SK-N-SH (cell line): ENCODE results near the gene NCDN. TPM values are rescaled to one million over a fixed set of nuclear protein-coding genes. Genes with fewer than 3 reads are reported as not detected.
A peak's percentile ranks its signal among the peaks of the same experiment; 100 is the strongest.

Experiments
- CTCF ChIA-PET: fragments of 300-600, 350-600 bp; formaldehyde crosslinking; extraction: SDS; loops from one replicate; lab custom pipeline; 2021; lab: Yijun Ruan, JAX
- POLR2A ChIA-PET: fragments of 350-600 bp; sonication (Branson Sonifier 250); formaldehyde crosslinking; extraction: SDS; loops from one replicate; lab custom pipeline; 2020; ENCODE audit warnings: antibody characterized with exemption, inconsistent platforms; lab: Yijun Ruan, JAX
- DNase-seq: peaks from one replicate; pipeline ENCODE4 v3.0.0; 2012
- H2AFZ ChIP-seq: fragments of 200-600 bp; sonication (generic); 2 replicates; pipeline ENCODE4 v1.8.1; 2016; ENCODE audit warnings: antibody characterized with exemption, mild to moderate bottlenecking, low read depth
- H3F3A ChIP-seq: fragments of 200-600 bp; sonication (generic); replicated peaks from 2 replicates; pipeline ENCODE3; 2016; ENCODE audit warnings: antibody characterized with exemption, mild to moderate bottlenecking; ENCODE audit not compliant: insufficient read depth
- H3K27ac ChIP-seq, 2 experiments: fragments of 200-500 bp in 1 of 2; fragments of 200-600 bp in 1 of 2; sonication (Bioruptor generic) in 1 of 2; sonication (generic), shearing (Covaris generic) in 1 of 2; 2 replicates each; pipeline versions ENCODE4 v1.5.1 to v1.6.1; 2014 to 2016; ENCODE audit warnings: low read depth in 2 of 2, inconsistent platforms in 1 of 2, low read length in 1 of 2, mild to moderate bottlenecking in 1 of 2, mixed read lengths in 1 of 2
- H3K27me3 ChIP-seq: fragments of 200-600 bp; sonication (generic), shearing (Covaris generic); 2 replicates; pipeline ENCODE4 v1.6.1; 2016; ENCODE audit warnings: mixed run types; ENCODE audit not compliant: insufficient read depth
- H3K36me3 ChIP-seq, 2 experiments: fragments of 200-500 bp in 1 of 2; fragments of 200-600 bp in 1 of 2; sonication (Bioruptor generic) in 1 of 2; sonication (generic) in 1 of 2; replicated peaks in 1 of 2; 2 replicates each; pipeline versions ENCODE3 to v1.5.1; 2014 to 2016; ENCODE audit warnings: low read length in 1 of 2, mild to moderate bottlenecking in 1 of 2; ENCODE audit not compliant: insufficient read depth in 2 of 2, control insufficient read depth in 1 of 2
- H3K4me1 ChIP-seq, 2 experiments: fragments of 200-500 bp in 1 of 2; fragments of 200-600 bp in 1 of 2; sonication (Bioruptor generic) in 1 of 2; sonication (generic), shearing (Covaris generic) in 1 of 2; 2 replicates each; pipeline versions ENCODE4 v1.5.1 to v1.6.1; 2014 to 2016; ENCODE audit warnings: low read depth in 1 of 2, low read length in 1 of 2, mixed run types in 1 of 2; ENCODE audit not compliant: insufficient read depth in 2 of 2, control insufficient read depth in 1 of 2
- H3K4me2 ChIP-seq: fragments of 200-600 bp; sonication (generic), shearing (Covaris generic); 2 replicates; pipeline ENCODE4 v1.6.1; 2017; ENCODE audit warnings: mixed run types
- H3K4me3 ChIP-seq, 2 experiments: fragments of 200-500 bp in 1 of 2; fragments of 200-600 bp in 1 of 2; sonication (Bioruptor generic) in 1 of 2; sonication (generic), shearing (Covaris generic) in 1 of 2; 2 replicates each; pipeline versions ENCODE4 v1.5.1 to v1.8.1; 2014 to 2016; ENCODE audit warnings: low read depth in 2 of 2, inconsistent platforms in 1 of 2, low read length in 1 of 2, mild to moderate bottlenecking in 1 of 2, mixed read lengths in 1 of 2, moderate library complexity in 1 of 2
- H3K79me2 ChIP-seq: fragments of 200-600 bp; sonication (generic); 2 replicates; pipeline ENCODE4 v1.8.1; 2017; ENCODE audit warnings: mild to moderate bottlenecking; ENCODE audit not compliant: insufficient read depth
- H3K9ac ChIP-seq: fragments of 200-600 bp; sonication (generic); 2 replicates; pipeline ENCODE4 v1.6.1; 2017; ENCODE audit warnings: mixed run types
- H3K9me2 ChIP-seq: fragments of 200-600 bp; sonication (generic); 2 replicates; pipeline ENCODE4 v1.6.1; 2017; ENCODE audit warnings: mixed run types
- H3K9me3 ChIP-seq: fragments of 200-600 bp; sonication (generic); 2 replicates; pipeline ENCODE4 v1.6.1; 2017; ENCODE audit warnings: mixed run types, mild to moderate bottlenecking, moderate library complexity
- H4K20me1 ChIP-seq: fragments of 200-600 bp; sonication (generic); 2 replicates; pipeline ENCODE4 v1.6.1; 2017; ENCODE audit warnings: mild to moderate bottlenecking, mixed run types; ENCODE audit not compliant: insufficient read depth
- CHD2 ChIP-seq: fragments of 150-350 bp; IDR thresholded peaks from 2 replicates; pipeline ENCODE4 v1.6.1; 2018; ENCODE audit warnings: low read length; ENCODE audit not compliant: partially characterized antibody
- ELF1 ChIP-seq: IDR thresholded peaks from 2 replicates; pipeline ENCODE4 v1.4.0; 2012
- EZH2phosphoT487 ChIP-seq: fragments of 200-600 bp; sonication (generic); IDR thresholded peaks from 2 replicates; pipeline ENCODE4 v1.6.1; 2017; ENCODE audit warnings: low read depth, mixed run types, mild to moderate bottlenecking, antibody characterized with exemption, moderate library complexity, borderline replicate concordance
- FOXJ3 ChIP-seq: sonication (generic); formaldehyde crosslinking; IDR thresholded peaks from 2 replicates; pipeline ENCODE4 v1.5.1; 2020; ENCODE audit warnings: mild to moderate bottlenecking, missing genetic modification reagents
- FOXM1 ChIP-seq: IDR thresholded peaks from 2 replicates; pipeline ENCODE4 v1.4.0; 2012; ENCODE audit warnings: low read depth, mild to moderate bottlenecking
- GABPA ChIP-seq: IDR thresholded peaks from 2 replicates; pipeline ENCODE4 v1.4.0; 2012; ENCODE audit warnings: low read depth, mild to moderate bottlenecking
- GATA2 ChIP-seq: sonication (generic); formaldehyde crosslinking; IDR thresholded peaks from 2 replicates; pipeline ENCODE4 v1.5.0; 2020; ENCODE audit warnings: mild to moderate bottlenecking, missing genetic modification reagents
- MEF2A ChIP-seq: IDR thresholded peaks from 2 replicates; pipeline ENCODE4 v1.4.0; 2012; ENCODE audit warnings: low read depth, borderline replicate concordance
- MXI1 ChIP-seq: IDR thresholded peaks from 2 replicates; pipeline ENCODE4 v1.6.1; 2012; ENCODE audit warnings: mild to moderate bottlenecking, low read depth, low read length, improper control_type of control experiment
- NFIC ChIP-seq: IDR thresholded peaks from 2 replicates; pipeline ENCODE4 v1.4.0; 2012; ENCODE audit warnings: borderline replicate concordance
- NRF1 ChIP-seq: IDR thresholded peaks from 2 replicates; pipeline ENCODE4 v1.6.1; 2012; ENCODE audit warnings: low read depth, mild to moderate bottlenecking, low read length
- RAD21 ChIP-seq: IDR thresholded peaks from 2 replicates; pipeline ENCODE4 v1.6.1; 2012; ENCODE audit warnings: mild to moderate bottlenecking, low read length
- RCOR1 ChIP-seq: fragments of 150-350 bp; IDR thresholded peaks from 2 replicates; pipeline ENCODE4 v1.6.1; 2017; ENCODE audit warnings: antibody characterized with exemption, low read length
- REST ChIP-seq: IDR thresholded peaks from 2 replicates; pipeline ENCODE4 v1.6.1; 2012; ENCODE audit warnings: mild to moderate bottlenecking, low read depth, low read length, moderate library complexity
- RFX5 ChIP-seq: IDR thresholded peaks from 2 replicates; pipeline ENCODE4 v1.6.1; 2012; ENCODE audit warnings: mild to moderate bottlenecking, improper control_type of control experiment, low read length
- RXRA ChIP-seq: IDR thresholded peaks from 2 replicates; pipeline ENCODE4 v1.4.0; 2012; ENCODE audit warnings: low read depth, mild to moderate bottlenecking, borderline replicate concordance
- TAF1 ChIP-seq: IDR thresholded peaks from 2 replicates; pipeline ENCODE4 v1.6.1; 2012; ENCODE audit warnings: low read depth, mild to moderate bottlenecking, low read length, moderate library complexity, borderline replicate concordance
- TCF12 ChIP-seq: IDR thresholded peaks from 2 replicates; pipeline ENCODE4 v1.4.0; 2012
- USF1 ChIP-seq: IDR thresholded peaks from 2 replicates; pipeline ENCODE4 v1.4.0; 2012; ENCODE audit warnings: low read depth, borderline replicate concordance
- USF2 ChIP-seq: fragments of 150-350 bp; IDR thresholded peaks from 2 replicates; pipeline ENCODE4 v1.6.1; 2017; ENCODE audit warnings: antibody characterized with exemption, low read length, low read depth, borderline replicate concordance
- YY1 ChIP-seq: IDR thresholded peaks from 2 replicates; pipeline ENCODE4 v1.4.0; 2012; ENCODE audit warnings: low read depth, mild to moderate bottlenecking
- WGBS: methylation state at CpG from one replicate; pipeline ENCODE4 v1.1.6; 2017; ENCODE audit warnings: low lambda C conversion rate; 5-methylcytosine and 5-hydroxymethylcytosine counted together
- polyA plus RNA-seq, 3 experiments: library from polyadenylated mRNA; depleted of rRNA; stranded (reverse); fragments of >200 nt; gene quantifications; 2 replicates each; pipeline ENCODE4 v1.2.3, GENCODE V29; 2012
- TF ChIP-seq, protein P1 (sequence below): IDR thresholded peaks from 2 replicates; pipeline ENCODE4 v1.4.0; 2012; ENCODE audit warnings: low read depth
- TF ChIP-seq, protein P2 (sequence below): fragments of 200-600 bp; sonication (generic); IDR thresholded peaks from 2 replicates; pipeline ENCODE4 v1.6.1; 2017; ENCODE audit warnings: antibody characterized with exemption, mild to moderate bottlenecking, moderate library complexity

NCDN gene
- 34.6 and 38.3 TPM in 2 replicates for polyA plus RNA-seq (2012; rRNA removed)
- polyA plus RNA-seq (2012; cell fraction: cytosol; rRNA removed) = 18.1 and 26.1 TPM in 2 replicates
- 46.6 and 59.5 TPM in 2 replicates for polyA plus RNA-seq (2012; cell fraction: nucleus; rRNA removed)

GRCh38 chr1:35557611-35558373 is at the start of gene NCDN:
Gene NCDN (plus strand): TSS chr1:35557799. CDS start chr1:35558191, 392 bp downstream.
- H3K4me2 ChIP-seq = peak within 1 kb of the TSS; percentile 74
- no peaks in the 10 kb centered on the region for H3K9me3 ChIP-seq
- H3K4me3 ChIP-seq = peak within 1 kb of the TSS; percentile 88 to 89
- no peaks in the 10 kb centered on the region for H3K9me2 ChIP-seq
- H3K27me3 ChIP-seq = no peaks in the 10 kb centered on the region
- ChIA-PET POLR2A (interaction anchor here (0.6 to 1.4 kb wide), 7 partner anchors 11 to 365 kb away, joined by 3 to 4 read pairs (median 4); partner anchors contain the start of gene SFPQ), CTCF (interaction anchor here (0.6 to 8.2 kb wide), 6 partner anchors 11 to 106 kb away, joined by 3 to 81 read pairs (median 3); no protein-coding TSS in a partner anchor)
- peak within 1 kb of the TSS; percentile 84 for H3K9ac ChIP-seq
- H2AFZ ChIP-seq = peak within 1 kb of the TSS; percentile 77; the same call in 1 of the 2 replicates
- H4K20me1 ChIP-seq = peaks cover 6% of the 10 kb centered on the region; the same call in 1 of the 2 replicates
- H3K27ac ChIP-seq = peak within 1 kb of the TSS; percentile 91 to 99
- peak; percentile 96 for DNase-seq
- H3K79me2 ChIP-seq = peaks cover 53% of the 10 kb centered on the region
- H3K36me3 ChIP-seq = peaks cover 11 to 29% of the 10 kb centered on the region in 2 experiments
- peaks cover 4 to 41% of the 10 kb centered on the region in 2 experiments; a peak in 3 of 4 replicates for H3K4me1 ChIP-seq
- WGBS = 1% methylated on average over 30 of the region's 58 CpGs
- peaks cover 12% of the 10 kb centered on the region for H3F3A ChIP-seq
- TF ChIP-seq EZH2phosphoT487 = no peak
- no peak for TF ChIP-seq FOXJ3 (CRISPR knock-in tag)
- no peak for TF ChIP-seq TCF12
- TF ChIP-seq, protein P1, sequence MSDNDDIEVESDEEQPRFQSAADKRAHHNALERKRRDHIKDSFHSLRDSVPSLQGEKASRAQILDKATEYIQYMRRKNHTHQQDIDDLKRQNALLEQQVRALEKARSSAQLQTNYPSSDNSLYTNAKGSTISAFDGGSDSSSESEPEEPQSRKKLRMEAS = peak; percentile 69
- TF ChIP-seq GABPA = peak; percentile 78
- TF ChIP-seq FOXM1 = no peak
- peak; percentile 100 for TF ChIP-seq YY1
- no peak for TF ChIP-seq RXRA
- no peak for TF ChIP-seq MEF2A
- no peak for TF ChIP-seq ELF1
- no peak for TF ChIP-seq USF1
- TF ChIP-seq TAF1 = peak; percentile 57; the same call in 1 of the 2 replicates
- no peak for TF ChIP-seq RCOR1
- TF ChIP-seq CHD2 = peak; percentile 96
- TF ChIP-seq NFIC = no peak
- TF ChIP-seq REST = no peak
- TF ChIP-seq USF2 = no peak
- no peak for TF ChIP-seq RAD21
- peak; percentile 77 for TF ChIP-seq MXI1
- TF ChIP-seq, protein P2, sequence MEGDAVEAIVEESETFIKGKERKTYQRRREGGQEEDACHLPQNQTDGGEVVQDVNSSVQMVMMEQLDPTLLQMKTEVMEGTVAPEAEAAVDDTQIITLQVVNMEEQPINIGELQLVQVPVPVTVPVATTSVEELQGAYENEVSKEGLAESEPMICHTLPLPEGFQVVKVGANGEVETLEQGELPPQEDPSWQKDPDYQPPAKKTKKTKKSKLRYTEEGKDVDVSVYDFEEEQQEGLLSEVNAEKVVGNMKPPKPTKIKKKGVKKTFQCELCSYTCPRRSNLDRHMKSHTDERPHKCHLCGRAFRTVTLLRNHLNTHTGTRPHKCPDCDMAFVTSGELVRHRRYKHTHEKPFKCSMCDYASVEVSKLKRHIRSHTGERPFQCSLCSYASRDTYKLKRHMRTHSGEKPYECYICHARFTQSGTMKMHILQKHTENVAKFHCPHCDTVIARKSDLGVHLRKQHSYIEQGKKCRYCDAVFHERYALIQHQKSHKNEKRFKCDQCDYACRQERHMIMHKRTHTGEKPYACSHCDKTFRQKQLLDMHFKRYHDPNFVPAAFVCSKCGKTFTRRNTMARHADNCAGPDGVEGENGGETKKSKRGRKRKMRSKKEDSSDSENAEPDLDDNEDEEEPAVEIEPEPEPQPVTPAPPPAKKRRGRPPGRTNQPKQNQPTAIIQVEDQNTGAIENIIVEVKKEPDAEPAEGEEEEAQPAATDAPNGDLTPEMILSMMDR = no peak
- TF ChIP-seq GATA2 (CRISPR knock-in tag) = 0 out of 2 replicates have a peak, but pooled peaks have one; percentile 22
- TF ChIP-seq NRF1 = no peak
- TF ChIP-seq RFX5 = no peak
